T-cell (primary cell): ENCODE data around the gene B4GALNT3. TPM values are rescaled to one million over a fixed set of nuclear protein-coding genes. Genes with fewer than 3 reads are reported as not detected.
A peak's percentile ranks its signal among the peaks of the same experiment; 100 is the strongest.

Source experiments
- ATAC-seq, 4 experiments: fragments of 200-7000 bp in 3 of 4; fragments of 150-1000 bp in 1 of 4; cut with Tn5 transposase; replicated peaks in 1 of 4; 1 replicate in 3 of 4; 2 replicates in 1 of 4; pipeline ENCODE4 v1.10.0; 2021; ENCODE audit warnings: moderate library complexity in 3 of 4, mild to moderate bottlenecking in 2 of 4, moderate number of reproducible peaks in 1 of 4
- CTCF ChIA-PET, 2 donors: fragments of 300-600 bp; sonication (Branson Sonifier 250); formaldehyde crosslinking; loops; one replicate each; lab custom pipeline; 2022; ENCODE audit warnings: antibody characterized with exemption in 2 of 2; lab: Charles Lee
- POLR2A ChIA-PET, 2 donors: fragments of 300-600 bp; sonication (Branson Sonifier 250); formaldehyde crosslinking; loops; one replicate each; lab custom pipeline; 2022; ENCODE audit warnings: antibody characterized with exemption in 2 of 2; lab: Charles Lee
- DNase-seq, 35 experiments: peaks; one replicate each; pipeline versions ENCODE4 v3.0.0 to v3.0.0-alpha.2; 2013 to 2023
- H3K27ac ChIP-seq: one replicate; pipeline ENCODE4 v1.5.1; 2013; ENCODE audit warnings: low read length
- H3K27me3 ChIP-seq, 2 experiments: replicated peaks in 1 of 2; 1 replicate in 1 of 2; 2 replicates in 1 of 2; pipeline versions ENCODE4 v1.6.1 to v1.7.0; 2013; ENCODE audit warnings: low read length in 1 of 2, mixed read lengths in 1 of 2; ENCODE audit not compliant: control insufficient read depth in 2 of 2, insufficient read depth in 2 of 2; ENCODE audit errors: extremely low read depth in 1 of 2
- H3K36me3 ChIP-seq, 2 donors: 1 replicate in 1 of 2; 2 replicates in 1 of 2; pipeline versions ENCODE4 v1.6.1 to v1.7.0; 2013; ENCODE audit warnings: low read length in 1 of 2; ENCODE audit not compliant: control insufficient read depth in 2 of 2, insufficient read depth in 1 of 2; ENCODE audit errors: extremely low read depth in 1 of 2
- H3K4me1 ChIP-seq, 2 experiments: 1 replicate in 1 of 2; 2 replicates in 1 of 2; pipeline versions ENCODE4 v1.6.1 to v1.7.0; 2013; ENCODE audit warnings: low read length in 2 of 2, mixed read lengths in 1 of 2; ENCODE audit not compliant: insufficient read depth in 2 of 2, control insufficient read depth in 1 of 2; ENCODE audit errors: extremely low read depth in 1 of 2
- H3K4me3 ChIP-seq, 2 donors: 1 replicate in 1 of 2; 2 replicates in 1 of 2; pipeline versions ENCODE4 v1.5.1 to v1.7.0; 2013; ENCODE audit warnings: mild to moderate bottlenecking in 2 of 2, low read length in 1 of 2, moderate library complexity in 1 of 2; ENCODE audit not compliant: control insufficient read depth in 1 of 2; ENCODE audit errors: extremely low read depth in 1 of 2
- H3K9me3 ChIP-seq: 2 replicates; pipeline ENCODE4 v1.7.0; 2013
- H3K27ac Mint-ChIP-seq, 2 donors: one replicate each; pipeline ENCODE4 v1.8.0; 2020 to 2021; ENCODE audit warnings: mild to moderate bottlenecking in 2 of 2, mixed read lengths in 2 of 2
- H3K27me3 Mint-ChIP-seq, 2 donors: one replicate each; pipeline ENCODE4 v1.8.0; 2021 to 2022; ENCODE audit warnings: mixed read lengths in 2 of 2
- H3K36me3 Mint-ChIP-seq: one replicate; pipeline ENCODE4 v1.8.0; 2021; ENCODE audit warnings: mixed read lengths
- H3K4me1 Mint-ChIP-seq, 3 donors: one replicate each; pipeline ENCODE4 v1.8.0; 2020 to 2022; ENCODE audit warnings: mixed read lengths in 3 of 3, mild to moderate bottlenecking in 1 of 3
- H3K4me3 Mint-ChIP-seq, 3 donors: one replicate each; pipeline ENCODE4 v1.8.0; 2020 to 2022; ENCODE audit warnings: mild to moderate bottlenecking in 3 of 3, mixed read lengths in 3 of 3, moderate library complexity in 3 of 3
- H3K9me3 Mint-ChIP-seq, 3 donors: one replicate each; pipeline ENCODE4 v1.8.0; 2020 to 2022; ENCODE audit warnings: mixed read lengths in 3 of 3
- WGBS: methylation state at CpG from one replicate; pipeline ENCODE4 v1.1.5; 2013; ENCODE audit warnings: missing lambda C conversion rate; ENCODE audit not compliant: insufficient coverage; 5-methylcytosine and 5-hydroxymethylcytosine counted together
- total RNA-seq, 35 experiments: library from RNA in 6 of 35; stranded (reverse) in 6 of 35; fragments of 120-200 nt in 1 of 35; gene quantifications; one replicate each; pipeline versions ENCODE4 v1.2.1 to v1.2.4 and lab custom pipeline; 2013 to 2026

B4GALNT3 gene
- total RNA-seq, 5 donors from 2014 or later (not counting 1 experiment from before 2014, with no cell fraction given): 0.70 to 3.8 (median 2.0) TPM

DNA sequence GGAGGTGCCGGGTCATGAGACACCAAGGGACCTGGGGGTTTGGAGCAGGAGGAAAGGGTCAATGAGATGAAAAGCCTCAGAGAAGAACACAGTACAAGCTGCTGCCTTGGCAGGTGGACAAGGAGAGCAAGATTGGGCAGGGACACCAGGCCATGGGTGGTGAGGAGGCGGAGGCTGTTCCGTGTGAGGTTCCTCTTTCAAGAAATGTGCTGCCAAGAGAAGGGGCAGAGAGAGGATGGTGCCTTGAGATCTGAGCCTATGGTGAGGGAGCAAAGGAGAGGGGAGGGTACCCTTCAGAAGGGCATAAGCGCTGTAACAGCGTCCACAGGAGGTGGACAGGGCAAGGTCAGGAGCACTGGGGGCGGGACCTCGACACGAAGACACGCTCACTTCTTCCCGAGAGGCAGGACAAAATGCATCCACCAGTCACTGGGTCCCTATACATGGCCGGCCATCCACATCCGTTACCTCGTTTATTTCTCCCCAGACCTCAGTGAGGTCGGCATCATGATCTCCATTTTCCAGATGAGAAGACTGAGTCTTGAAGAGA is 100.2 kb downstream of the B4GALNT3 start:
- Histone ChIP-seq H3K36me3 (no peaks in the 10 kb centered on the region), H3K4me3 (no peak overlapping the region), H3K9me3 (no peaks in the 10 kb centered on the region), H3K4me1 (peaks cover 41 to 52% of the 10 kb centered on the region in 2 experiments), H3K27me3 (no peaks in the 10 kb centered on the region), H3K27ac (no peak overlapping the region)
- peak overlapping the region in 1 of 3 donors; percentile 77 for H3K4me3 Mint-ChIP-seq
- no peak for ATAC-seq
- CTCF ChIA-PET: interaction anchor here in 1 of 2 donors (0.6 kb wide), 1 partner anchor 12 kb away, joined by 3 read pairs; no protein-coding TSS in a partner anchor
- no peaks in the 10 kb centered on the region for H3K27me3 Mint-ChIP-seq
- WGBS: 94% methylated on average over 9 of the region's 14 CpGs
- H3K36me3 Mint-ChIP-seq: no peaks in the 10 kb centered on the region
- no peak for DNase-seq
- no peaks in the 10 kb centered on the region for H3K9me3 Mint-ChIP-seq
- peaks cover 56 to 63% (median 58%) of the 10 kb centered on the region in 3 donors for H3K4me1 Mint-ChIP-seq
- POLR2A ChIA-PET: interaction anchor here in 1 of 2 donors (0.5 kb wide), 1 partner anchor 13 kb away, joined by 4 read pairs; no protein-coding TSS in a partner anchor
- peak overlapping the region; percentile 67 for H3K27ac Mint-ChIP-seq

DNA sequence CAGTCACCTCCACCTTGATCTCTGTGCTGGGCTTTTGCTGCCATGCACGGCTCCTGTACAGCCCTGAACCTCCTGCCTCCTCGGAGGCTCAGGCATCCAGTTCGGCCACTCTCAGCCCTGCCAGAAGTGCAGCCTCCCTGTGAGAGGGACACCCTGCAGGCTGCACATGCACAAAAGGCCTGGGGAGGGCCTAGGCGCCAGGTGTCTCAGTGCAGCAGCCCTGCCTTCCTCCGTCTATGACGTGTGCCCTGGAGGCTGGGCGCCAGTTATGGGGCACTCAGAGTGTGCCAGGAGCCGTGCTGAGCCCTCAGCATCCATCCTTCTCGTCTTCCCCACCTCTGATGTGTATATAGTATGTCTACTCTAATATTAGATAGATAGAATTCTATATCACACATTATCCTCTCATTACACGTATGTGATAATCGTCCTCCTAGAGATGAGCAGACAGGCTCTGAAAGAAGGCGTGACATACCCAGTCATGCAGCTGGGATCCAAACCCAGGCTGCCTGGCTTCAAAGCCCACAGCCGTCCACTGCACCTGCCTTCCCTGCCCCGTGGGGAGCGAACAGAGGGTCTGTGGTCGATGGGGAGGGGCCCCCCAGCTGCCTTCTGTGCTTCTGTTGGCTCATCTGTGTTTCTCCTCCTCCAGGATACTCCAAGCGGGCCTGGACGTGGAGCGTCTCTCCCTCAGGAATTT is 101.1 kb downstream of the B4GALNT3 start:
- no peaks in the 10 kb centered on the region for H3K27me3 Mint-ChIP-seq
- DNase-seq: peak in 3 of 35 experiments; percentile 10 to 22 (median 19)
- peaks cover 45 to 60% of the 10 kb centered on the region in 2 experiments for H3K4me1 ChIP-seq
- no peak overlapping the region for H3K4me3 ChIP-seq
- H3K9me3 ChIP-seq: no peaks in the 10 kb centered on the region
- peak overlapping the region in 1 of 3 donors; percentile 77 for H3K4me3 Mint-ChIP-seq
- no peaks in the 10 kb centered on the region for H3K9me3 Mint-ChIP-seq
- H3K27me3 ChIP-seq: no peaks in the 10 kb centered on the region
- no peak overlapping the region for H3K27ac ChIP-seq
- 76% methylated on average over 6 of the region's 19 CpGs for WGBS
- peaks cover 60 to 72% (median 63%) of the 10 kb centered on the region in 3 donors for H3K4me1 Mint-ChIP-seq
- ChIA-PET POLR2A (no interaction called here), CTCF (no interaction called here)
- no peaks in the 10 kb centered on the region for H3K36me3 ChIP-seq
- ATAC-seq: peak in 1 of 4 experiments; percentile 25
- peak overlapping the region; percentile 59 to 75 for H3K27ac Mint-ChIP-seq
- no peaks in the 10 kb centered on the region for H3K36me3 Mint-ChIP-seq

DNA sequence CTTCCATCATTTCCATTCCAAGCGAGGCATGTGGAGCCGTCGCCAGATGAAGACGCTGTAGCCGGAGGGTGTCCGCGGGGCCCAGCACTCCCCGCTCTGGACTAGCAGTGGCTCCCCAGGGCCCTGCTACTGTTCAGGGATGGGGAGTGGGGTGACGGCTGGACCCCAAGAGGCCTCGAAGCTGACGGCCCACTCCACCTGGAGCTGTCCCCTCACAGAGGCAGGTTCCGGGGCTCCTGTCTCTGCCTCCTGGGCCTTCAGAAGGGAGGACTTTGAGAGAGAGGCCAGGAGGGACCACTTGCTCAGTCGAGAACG is 101.6 kb downstream of the B4GALNT3 start:
- no peaks in the 10 kb centered on the region for H3K9me3 Mint-ChIP-seq
- peak overlapping the region in 1 of 3 donors; percentile 77 for H3K4me3 Mint-ChIP-seq
- H3K27ac ChIP-seq: no peak overlapping the region
- H3K9me3 ChIP-seq: no peaks in the 10 kb centered on the region
- DNase-seq (no peak), ATAC-seq (no peak)
- H3K27ac Mint-ChIP-seq: peak overlapping the region; percentile 59 to 75
- no peaks in the 10 kb centered on the region for H3K36me3 ChIP-seq
- H3K4me1 Mint-ChIP-seq: peaks cover 65 to 77% (median 68%) of the 10 kb centered on the region in 3 donors
- peaks cover 49 to 65% of the 10 kb centered on the region in 2 experiments for H3K4me1 ChIP-seq
- ChIA-PET POLR2A (no interaction called here), CTCF (interaction anchor here in 1 of 2 donors (0.6 kb wide), 1 partner anchor 176 kb away, joined by 3 read pairs; no protein-coding TSS in a partner anchor)
- H3K27me3 Mint-ChIP-seq: no peaks in the 10 kb centered on the region
- no peak overlapping the region for H3K4me3 ChIP-seq
- H3K27me3 ChIP-seq: no peaks in the 10 kb centered on the region
- H3K36me3 Mint-ChIP-seq: no peaks in the 10 kb centered on the region
- WGBS: 100% methylated on average over 4 of the region's 14 CpGs

DNA sequence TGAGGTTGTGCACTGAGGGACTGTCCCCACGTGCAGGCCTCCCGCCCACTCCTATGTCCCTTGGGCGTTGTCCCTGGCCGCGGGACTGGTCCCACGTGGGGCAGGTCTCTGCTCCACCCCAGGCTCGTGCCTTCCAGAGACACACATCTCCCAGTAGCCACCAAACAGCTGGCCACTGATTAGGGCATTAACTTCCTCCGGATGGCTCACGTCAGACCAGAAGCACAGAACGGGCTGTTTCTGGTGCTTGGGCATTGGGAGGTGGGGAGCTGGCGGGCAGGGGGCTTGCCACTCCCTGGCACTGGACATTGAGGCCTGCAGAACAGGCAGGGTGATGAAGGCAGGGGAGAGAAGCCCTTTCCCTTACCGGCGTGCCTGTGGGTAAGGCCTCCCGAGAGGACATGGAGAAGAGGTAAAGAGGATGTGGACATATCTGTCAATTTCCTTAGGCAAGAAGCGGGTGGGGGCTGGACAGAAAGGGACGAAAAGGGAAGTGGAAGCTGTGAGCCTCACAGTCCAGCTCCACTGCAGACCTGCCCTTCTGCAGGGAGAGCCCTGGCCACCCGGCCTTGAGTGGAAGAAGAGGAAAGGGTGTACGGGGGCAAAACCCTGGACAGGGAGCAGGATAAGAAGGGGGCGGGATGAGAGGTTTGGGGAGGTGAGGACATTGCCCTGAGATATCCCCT is 102.3 kb downstream of the B4GALNT3 start:
- CTCF ChIA-PET: interaction anchor here in 1 of 2 donors (0.6 kb wide), 1 partner anchor 176 kb away, joined by 3 read pairs; no protein-coding TSS in a partner anchor
- POLR2A ChIA-PET: no interaction called here
- H3K4me3 ChIP-seq: no peak overlapping the region
- WGBS: 84% methylated on average over 17 of the region's 19 CpGs
- H3K27me3 ChIP-seq: no peaks in the 10 kb centered on the region
- peak overlapping the region; percentile 97 for H3K27ac Mint-ChIP-seq
- DNase-seq (peak in 2 of 35 experiments; percentile 6 to 29), ATAC-seq (no peak)
- no peaks in the 10 kb centered on the region for H3K36me3 Mint-ChIP-seq
- no peaks in the 10 kb centered on the region for H3K27me3 Mint-ChIP-seq
- peaks cover 70 to 84% (median 75%) of the 10 kb centered on the region in 3 donors for H3K4me1 Mint-ChIP-seq
- peak overlapping the region; percentile 86 for H3K27ac ChIP-seq
- peak overlapping the region in 1 of 3 donors; percentile 77 for H3K4me3 Mint-ChIP-seq
- H3K4me1 ChIP-seq: peaks cover 56 to 72% of the 10 kb centered on the region in 2 experiments
- H3K9me3 Mint-ChIP-seq: no peaks in the 10 kb centered on the region
- no peaks in the 10 kb centered on the region for H3K36me3 ChIP-seq
- no peaks in the 10 kb centered on the region for H3K9me3 ChIP-seq

DNA sequence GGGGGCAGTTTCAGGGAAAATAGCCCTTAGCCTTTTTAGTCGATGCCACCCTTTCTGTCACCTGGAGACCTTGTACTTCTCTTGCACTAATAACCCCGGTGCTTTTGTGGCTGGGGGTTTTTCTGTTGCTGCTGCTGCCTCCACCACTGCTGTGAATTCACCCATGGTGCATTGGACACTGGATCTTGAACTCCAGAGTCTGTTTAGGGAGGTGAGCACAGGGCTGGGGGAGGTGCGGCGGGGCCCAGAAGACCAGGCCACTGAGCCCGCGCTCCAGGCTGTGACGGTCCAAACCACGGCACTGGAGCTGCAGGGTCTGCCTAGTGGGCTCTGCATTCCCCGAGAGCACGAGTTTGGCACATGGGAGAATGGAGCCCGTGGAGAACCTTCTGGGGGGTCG is 102.9 kb downstream of the B4GALNT3 start:
- no peak for ATAC-seq
- H3K36me3 Mint-ChIP-seq: no peaks in the 10 kb centered on the region
- H3K4me3 Mint-ChIP-seq: peak overlapping the region; percentile 74 to 77 (median 75)
- H3K4me1 Mint-ChIP-seq: peaks cover 75 to 90% (median 81%) of the 10 kb centered on the region in 3 donors
- ChIA-PET POLR2A (no interaction called here), CTCF (no interaction called here)
- H3K27ac Mint-ChIP-seq: peak overlapping the region; percentile 97
- WGBS: 88% methylated on average over 10 of the region's 12 CpGs
- Histone ChIP-seq H3K36me3 (no peaks in the 10 kb centered on the region), H3K9me3 (no peaks in the 10 kb centered on the region), H3K4me1 (peaks cover 59 to 72% of the 10 kb centered on the region in 2 experiments), H3K4me3 (peak overlapping the region; percentile 48 to 64), H3K27ac (peak overlapping the region; percentile 86), H3K27me3 (no peaks in the 10 kb centered on the region)
- H3K27me3 Mint-ChIP-seq: no peaks in the 10 kb centered on the region
- peak in 12 of 35 experiments; percentile 11 to 53 (median 32) for DNase-seq
- H3K9me3 Mint-ChIP-seq: no peaks in the 10 kb centered on the region

DNA sequence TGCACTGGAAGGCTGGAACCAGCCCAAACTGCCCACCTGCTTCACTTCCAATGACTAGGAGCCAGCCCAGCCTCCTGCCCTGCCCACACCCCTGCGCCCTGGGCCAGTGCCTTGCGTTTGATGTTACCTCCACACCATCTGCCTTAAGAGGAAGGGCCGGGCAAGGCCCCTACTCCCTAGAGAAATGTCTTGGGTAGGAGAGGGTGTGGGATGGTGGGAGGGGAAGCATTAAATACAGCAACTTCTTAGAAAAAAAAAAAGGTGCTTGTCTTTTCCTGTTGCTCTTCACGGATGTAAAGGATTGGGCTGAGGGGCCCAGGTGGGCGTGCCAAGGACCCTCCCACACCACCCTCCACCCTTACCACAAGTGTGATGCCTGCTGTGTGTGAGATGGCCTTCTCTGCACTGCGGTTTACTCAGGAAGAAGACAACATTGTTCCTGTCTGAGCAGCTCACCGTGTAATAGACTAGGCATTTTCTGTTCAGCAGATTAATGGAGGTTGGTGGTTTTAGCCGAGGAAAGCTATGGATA is 103.6 kb downstream of the B4GALNT3 start:
- Mint-ChIP-seq H3K4me3 (peak overlapping the region; percentile 74 to 77 (median 75)), H3K36me3 (no peaks in the 10 kb centered on the region), H3K27ac (peak overlapping the region; percentile 97), H3K9me3 (no peaks in the 10 kb centered on the region), H3K4me1 (peaks cover 79 to 95% (median 86%) of the 10 kb centered on the region in 3 donors), H3K27me3 (no peaks in the 10 kb centered on the region)
- H3K9me3 ChIP-seq: no peaks in the 10 kb centered on the region
- ATAC-seq: peak; percentile 92 to 95 (median 94)
- ChIA-PET POLR2A (no interaction called here), CTCF (interaction anchor here in 1 of 2 donors (0.6 to 1.6 kb wide), 5 partner anchors 13 to 251 kb away, joined by 3 to 5 read pairs (median 4); no protein-coding TSS in a partner anchor)
- 6% methylated on average over 2 of the region's 8 CpGs for WGBS
- no peaks in the 10 kb centered on the region for H3K27me3 ChIP-seq
- no peaks in the 10 kb centered on the region for H3K36me3 ChIP-seq
- H3K4me3 ChIP-seq: peak overlapping the region; percentile 48 to 64
- H3K4me1 ChIP-seq: peaks cover 64 to 76% of the 10 kb centered on the region in 2 experiments
- DNase-seq: peak; percentile 45 to 89 (median 70)
- peak overlapping the region; percentile 86 for H3K27ac ChIP-seq
